ENCODE results near the gene ACER3. TPM values are rescaled to one million over a fixed set of nuclear protein-coding genes. Genes with fewer than 3 reads are reported as not detected.

The ACER3 gene
- total RNA-seq, 1 donor from 2014 or later, result 17.3 TPM

GRCh38 chr11:77062924-77063323 is 202.2 kb downstream of the ACER3 start:
- peaks cover 14% of the 10 kb centered on the region for H3K27me3 Mint-ChIP-seq (ENCODE audit: unreplicated experiment)
- H3K36me3 Mint-ChIP-seq (ENCODE audit: low read depth, unreplicated experiment), result no peaks in the 10 kb centered on the region
- peaks cover 9% of the 10 kb centered on the region for H3K4me1 Mint-ChIP-seq (ENCODE audit: unreplicated experiment)
- TF ChIP-seq CTCF (IDR thresholded peaks at IDR 0.05; ENCODE audit: unreplicated experiment), result no peak
- no peak overlapping the region for H3K27ac Mint-ChIP-seq (ENCODE audit: unreplicated experiment)
- no peaks in the 10 kb centered on the region for H3K9me3 Mint-ChIP-seq (ENCODE audit: unreplicated experiment)
- no peak overlapping the region for H3K4me3 Mint-ChIP-seq (ENCODE audit: unreplicated experiment)
- no peak for DNase-seq (ENCODE audit: low spot score)

- H3K9me3 Mint-ChIP-seq (ENCODE audit: unreplicated experiment), result no peaks in the 10 kb centered on the region
- DNase-seq (ENCODE audit: low spot score), result no peak
- peaks cover 15% of the 10 kb centered on the region for H3K27me3 Mint-ChIP-seq (ENCODE audit: unreplicated experiment)
- peaks cover 13% of the 10 kb centered on the region for H3K4me1 Mint-ChIP-seq (ENCODE audit: unreplicated experiment)
- TF ChIP-seq CTCF (IDR thresholded peaks at IDR 0.05; ENCODE audit: unreplicated experiment), result no peak
- no peak overlapping the region for H3K4me3 Mint-ChIP-seq (ENCODE audit: unreplicated experiment)
- H3K27ac Mint-ChIP-seq (ENCODE audit: unreplicated experiment), result no peak overlapping the region
- H3K36me3 Mint-ChIP-seq (ENCODE audit: low read depth, unreplicated experiment), result no peaks in the 10 kb centered on the region
Observed at GRCh38 chr11:77063407-77063806, 202.7 kb downstream of the ACER3 start.

GRCh38 chr11:77063861-77064260 is 203.1 kb downstream of the ACER3 start:
- H3K9me3 Mint-ChIP-seq (ENCODE audit: unreplicated experiment), result no peaks in the 10 kb centered on the region
- peaks cover 13% of the 10 kb centered on the region for H3K27me3 Mint-ChIP-seq (ENCODE audit: unreplicated experiment)
- DNase-seq (ENCODE audit: low spot score), result no peak
- no peak for TF ChIP-seq CTCF (IDR thresholded peaks at IDR 0.05; ENCODE audit: unreplicated experiment)
- H3K27ac Mint-ChIP-seq (ENCODE audit: unreplicated experiment), result no peak overlapping the region
- H3K4me1 Mint-ChIP-seq (ENCODE audit: unreplicated experiment), result peaks cover 14% of the 10 kb centered on the region
- no peak overlapping the region for H3K4me3 Mint-ChIP-seq (ENCODE audit: unreplicated experiment)
- H3K36me3 Mint-ChIP-seq (ENCODE audit: low read depth, unreplicated experiment), result no peaks in the 10 kb centered on the region

- no peaks in the 10 kb centered on the region for H3K36me3 Mint-ChIP-seq (ENCODE audit: low read depth, unreplicated experiment)
- no peak for TF ChIP-seq CTCF (IDR thresholded peaks at IDR 0.05; ENCODE audit: unreplicated experiment)
- H3K9me3 Mint-ChIP-seq (ENCODE audit: unreplicated experiment), result no peaks in the 10 kb centered on the region
- H3K27ac Mint-ChIP-seq (ENCODE audit: unreplicated experiment), result no peak overlapping the region
- H3K4me3 Mint-ChIP-seq (ENCODE audit: unreplicated experiment), result no peak overlapping the region
- H3K4me1 Mint-ChIP-seq (ENCODE audit: unreplicated experiment), result peaks cover 16% of the 10 kb centered on the region
- no peak for DNase-seq (ENCODE audit: low spot score)
- H3K27me3 Mint-ChIP-seq (ENCODE audit: unreplicated experiment), result peaks cover 12% of the 10 kb centered on the region
Observed at GRCh38 chr11:77064648-77065217, 204.0 kb downstream of the ACER3 start.

- H3K9me3 Mint-ChIP-seq (ENCODE audit: unreplicated experiment), result no peaks in the 10 kb centered on the region
- H3K36me3 Mint-ChIP-seq (ENCODE audit: low read depth, unreplicated experiment), result peaks cover 4% of the 10 kb centered on the region
- H3K27me3 Mint-ChIP-seq (ENCODE audit: unreplicated experiment), result peaks cover 14% of the 10 kb centered on the region
- H3K4me1 Mint-ChIP-seq (ENCODE audit: unreplicated experiment), result peaks cover 19% of the 10 kb centered on the region
- H3K4me3 Mint-ChIP-seq (ENCODE audit: unreplicated experiment), result peak overlapping the region; percentile 89
- peak overlapping the region; percentile 67 for H3K27ac Mint-ChIP-seq (ENCODE audit: unreplicated experiment)
- no peak for TF ChIP-seq CTCF (IDR thresholded peaks at IDR 0.05; ENCODE audit: unreplicated experiment)
- DNase-seq (ENCODE audit: low spot score), result no peak
Observed at GRCh38 chr11:77065878-77066228, 205.1 kb downstream of the ACER3 start.

Measured in endothelial cell (in vitro differentiated cells).